Epithelial cell of proximal tubule (primary cell): Measurements from ENCODE around the gene H3-3A. TPM values are rescaled to one million over a fixed set of nuclear protein-coding genes. Genes with fewer than 3 reads are reported as not detected.

Experiments
- DNase-seq: peaks from one replicate; pipeline ENCODE4 v3.0.0-alpha.2; 2011; ENCODE audit warnings: low read depth
- H3K4me3 ChIP-seq: 2 replicates; pipeline ENCODE4 v1.5.1; 2011; ENCODE audit warnings: low read depth, mild to moderate bottlenecking, low read length
- CTCF ChIP-seq: conservative IDR thresholded peaks from 2 replicates; pipeline ENCODE4 v1.5.1; 2012; ENCODE audit warnings: low read depth, mild to moderate bottlenecking, low read length
- total RNA-seq: library from RNA; depleted of rRNA; stranded (reverse); fragments of >200 nt; gene quantifications from 2 replicates; pipeline ENCODE4 v1.2.3, GENCODE V29; 2015

The H3-3A gene
- total RNA-seq, 1 donor from 2014 or later, result 464 TPM

GRCh38 chr1:226094451-226094850, 31.9 kb downstream of the H3-3A start:
- TF ChIP-seq CTCF, result no peak
- no peak for DNase-seq
- no peak overlapping the region for H3K4me3 ChIP-seq

- H3K4me3 ChIP-seq, result no peak overlapping the region
- TF ChIP-seq CTCF, result no peak
- DNase-seq, result no peak
These were observed 32.8 kb downstream of the H3-3A start for GRCh38 chr1:226095286-226095685.

DNA sequence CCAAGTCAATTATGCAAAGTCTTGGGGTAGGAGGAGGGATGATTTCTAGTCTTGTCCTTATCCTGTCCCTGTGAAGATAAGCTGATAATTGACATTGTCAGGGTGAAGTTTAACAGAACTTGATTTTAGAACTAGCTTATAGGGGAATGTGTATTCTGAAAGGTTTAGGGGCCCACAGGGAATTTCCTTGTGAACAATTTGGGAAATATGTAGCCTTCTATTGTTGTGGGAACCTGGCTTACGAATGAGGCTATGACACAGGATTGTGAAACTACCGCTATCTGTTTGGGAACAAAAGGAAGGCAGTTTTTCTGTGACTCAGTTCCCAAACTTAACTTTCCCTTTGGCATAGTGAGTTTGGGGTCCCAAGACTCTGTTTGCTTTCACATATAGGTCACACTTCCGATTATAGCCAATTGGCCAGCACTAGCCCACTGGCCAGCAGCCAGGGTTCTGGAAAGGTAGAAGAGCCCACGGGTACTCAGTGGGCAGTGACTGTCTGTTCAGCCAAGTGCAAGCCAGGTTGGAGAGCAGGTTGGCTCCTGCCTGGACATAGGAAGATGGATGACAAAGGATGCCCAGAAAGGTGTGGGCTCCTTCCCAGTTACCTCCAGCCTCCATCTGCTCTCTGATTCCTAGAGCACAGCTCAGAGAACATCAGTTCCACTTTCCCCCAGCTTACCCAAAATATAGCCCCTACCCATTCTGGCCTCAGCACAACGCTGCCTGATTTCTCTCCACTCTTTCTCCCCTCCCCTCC, 35.5 kb downstream of the H3-3A start:
- TF ChIP-seq CTCF, result no peak
- DNase-seq, result peak; percentile 52
- H3K4me3 ChIP-seq, result no peak overlapping the region

- TF ChIP-seq CTCF, result no peak
- no peak for DNase-seq
- no peak overlapping the region for H3K4me3 ChIP-seq
These were observed 36.6 kb downstream of the H3-3A start for GRCh38 chr1:226098870-226099835.

DNA sequence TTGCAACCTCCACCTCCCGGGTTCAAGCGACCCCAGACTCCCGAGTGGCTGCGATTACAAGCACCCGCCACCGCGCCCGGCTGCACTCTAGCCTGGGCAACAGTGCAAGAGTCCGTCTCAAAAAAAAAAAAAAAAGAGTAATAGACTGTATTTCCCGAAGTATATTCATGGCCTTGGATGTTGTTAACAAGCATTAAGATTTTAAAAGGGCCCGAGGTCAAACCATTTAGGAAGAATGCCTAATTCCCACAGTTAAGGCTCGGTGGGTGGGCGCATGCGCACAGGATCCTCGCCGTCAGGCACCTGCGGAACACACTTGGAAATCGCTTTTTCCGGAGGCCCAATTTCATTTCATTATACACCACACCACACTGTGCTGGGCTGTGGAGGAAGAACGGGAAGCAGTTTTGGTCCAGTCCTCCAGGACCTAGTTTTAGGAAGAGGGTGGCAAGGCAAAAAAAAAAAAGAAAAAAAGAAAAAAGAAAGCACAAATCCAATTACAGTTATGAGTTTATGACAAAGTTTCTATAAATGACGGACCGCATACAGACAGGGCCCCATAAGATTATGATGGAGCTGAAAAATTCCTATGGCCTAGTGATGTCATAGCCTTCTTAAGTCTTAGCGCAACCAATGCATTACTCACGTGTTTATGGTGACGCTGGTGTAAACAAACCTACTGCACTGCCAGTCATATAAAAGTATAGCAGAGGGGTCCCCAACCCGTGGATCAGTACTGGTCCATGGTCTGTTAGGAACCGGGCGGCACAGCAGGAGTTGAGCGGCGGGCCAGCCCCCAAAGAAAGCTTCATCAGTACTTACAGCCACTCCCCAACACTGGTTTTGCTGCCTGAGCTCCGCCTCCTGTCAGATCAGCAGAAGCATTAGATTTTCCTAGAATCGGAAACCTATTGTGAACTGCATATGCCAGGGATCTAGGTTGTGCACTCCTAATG, 38.2 kb downstream of the H3-3A start:
- no peak for TF ChIP-seq CTCF
- no peak for DNase-seq
- H3K4me3 ChIP-seq, result peak overlapping the region; percentile 48

DNA sequence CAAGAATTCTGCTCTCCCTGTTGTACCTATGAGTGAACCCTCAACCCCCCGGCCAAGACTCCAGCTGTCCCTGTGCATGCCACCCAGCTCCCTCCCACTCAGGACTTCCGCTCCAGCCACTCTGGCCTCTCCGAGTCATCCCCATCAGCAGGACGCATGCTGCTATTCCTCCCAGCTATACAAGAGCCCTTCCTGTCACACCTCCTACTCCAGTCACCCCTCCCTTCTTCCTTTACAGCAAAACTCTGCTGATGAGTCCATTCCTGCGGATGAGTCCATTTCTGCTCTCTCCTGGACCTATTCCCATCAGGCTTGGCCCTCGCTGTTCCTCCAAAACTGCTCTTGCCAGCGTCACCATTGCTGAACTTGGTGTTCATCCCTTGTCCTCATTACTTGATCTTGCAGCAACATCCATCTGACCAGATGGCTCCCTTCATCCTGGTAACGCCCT, 42.2 kb downstream of the H3-3A start:
- TF ChIP-seq CTCF, result no peak
- DNase-seq, result no peak
- no peak overlapping the region for H3K4me3 ChIP-seq
